Urinary bladder (tissue), 4 donors: ENCODE data around the gene COBL. TPM values are rescaled to one million over a fixed set of nuclear protein-coding genes. Genes with fewer than 3 reads are reported as not detected.

Source experiments
- DNase-seq: peaks from one replicate; pipeline ENCODE4 v3.0.0-alpha.2; 2015; ENCODE audit errors: extremely low spot score
- H3K27ac ChIP-seq: one replicate; pipeline ENCODE4 v1.5.1; 2013; ENCODE audit warnings: low read depth, mild to moderate bottlenecking, moderate library complexity
- H3K36me3 ChIP-seq: one replicate; pipeline ENCODE4 v1.6.1; 2013; ENCODE audit warnings: mild to moderate bottlenecking, moderate library complexity; ENCODE audit not compliant: insufficient read depth
- H3K4me1 ChIP-seq: one replicate; pipeline ENCODE4 v1.6.1; 2013; ENCODE audit warnings: mild to moderate bottlenecking, moderate library complexity; ENCODE audit not compliant: insufficient read depth
- H3K4me3 ChIP-seq: one replicate; pipeline ENCODE4 v1.5.1; 2013; ENCODE audit warnings: low read depth, low read length
- WGBS: extraction: QIAGEN DNeasy Blood & Tissue Kit; methylation state at CpG from one replicate; pipeline ENCODE4 v1.1.7; 2013; 5-methylcytosine and 5-hydroxymethylcytosine counted together
- polyA plus RNA-seq: library from polyadenylated mRNA; stranded (reverse); fragments of 200-250 nt; gene quantifications from one replicate; pipeline ENCODE4 v1.2.3, GENCODE V29; 2013
- total RNA-seq: library from RNA; depleted of rRNA; stranded (reverse); fragments of >200 nt; gene quantifications from one replicate; pipeline ENCODE4 v1.2.3, GENCODE V29; 2014
- donor health status: healthy with polysubstance abuse.
- donor health status: healthy.

Gene COBL
- total and polyA plus RNA-seq, 2 donors, result 1.6 to 3.3 TPM

DNA sequence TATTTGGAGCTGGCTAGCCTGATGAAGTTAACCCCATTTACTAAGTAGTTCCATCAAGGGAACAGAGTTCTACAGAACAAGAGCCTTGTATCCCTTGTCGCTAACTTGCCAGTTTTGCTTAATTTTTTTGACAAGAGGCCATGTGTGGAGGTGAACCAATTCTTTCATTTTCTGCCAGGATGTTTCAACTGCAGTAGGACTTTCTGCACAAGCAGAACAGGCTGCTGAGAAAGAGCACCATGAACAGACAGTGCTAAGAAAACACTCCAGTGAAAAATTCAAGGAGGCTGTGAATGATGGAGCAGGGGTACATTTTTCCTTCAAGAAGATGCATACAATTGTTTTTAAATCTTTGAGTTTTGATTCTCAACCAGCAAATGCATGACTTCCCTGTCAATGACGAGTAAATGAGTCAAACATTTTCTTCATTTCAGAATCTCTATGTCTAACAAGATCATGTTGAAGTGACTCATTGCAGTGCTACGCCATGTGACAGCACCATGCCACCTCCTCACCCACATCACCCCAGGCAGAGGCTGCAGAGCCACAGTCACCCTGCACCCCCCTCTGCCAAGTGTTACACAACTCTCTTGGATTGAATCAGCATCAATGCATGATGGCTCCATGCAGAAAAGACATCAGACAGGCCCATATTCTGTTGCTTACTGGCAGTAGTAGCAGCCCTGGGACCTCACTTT lies 193.1 kb downstream of the COBL start:
- DNase-seq, result no peak
- no peak overlapping the region for H3K27ac ChIP-seq
- H3K36me3 ChIP-seq, result no peaks in the 10 kb centered on the region
- WGBS, result 82% methylated on average over 3 of the region's 3 CpGs
- H3K4me3 ChIP-seq, result no peak overlapping the region
- H3K4me1 ChIP-seq, result no peaks in the 10 kb centered on the region

DNA sequence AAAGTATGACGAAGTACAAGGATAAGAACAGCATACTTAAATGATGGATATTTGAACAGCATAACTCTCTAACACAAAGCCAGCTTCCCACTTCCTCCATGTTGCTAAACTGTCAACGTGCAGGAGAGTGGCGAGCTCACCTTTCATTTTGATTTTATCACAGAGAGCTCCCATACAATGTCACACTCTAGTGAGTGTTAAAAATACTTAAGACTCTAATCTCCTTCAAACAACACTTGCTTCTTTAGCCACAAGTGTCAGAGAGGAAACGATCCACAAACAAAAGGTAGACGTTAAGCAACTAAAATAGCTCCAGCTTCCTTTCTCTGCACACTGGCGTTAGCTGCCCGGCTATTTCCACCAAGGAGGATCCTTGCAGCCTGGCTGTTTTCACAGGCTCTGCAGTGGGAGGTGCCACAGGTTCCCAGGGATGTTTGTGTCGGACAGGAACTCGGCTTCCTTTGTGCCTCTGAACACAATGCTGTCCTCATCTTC lies 194.6 kb downstream of the COBL start:
- WGBS, result 21% methylated on average over 9 of the region's 9 CpGs
- no peak for DNase-seq
- no peaks in the 10 kb centered on the region for H3K4me1 ChIP-seq
- H3K4me3 ChIP-seq, result no peak overlapping the region
- no peak overlapping the region for H3K27ac ChIP-seq
- no peaks in the 10 kb centered on the region for H3K36me3 ChIP-seq

DNA sequence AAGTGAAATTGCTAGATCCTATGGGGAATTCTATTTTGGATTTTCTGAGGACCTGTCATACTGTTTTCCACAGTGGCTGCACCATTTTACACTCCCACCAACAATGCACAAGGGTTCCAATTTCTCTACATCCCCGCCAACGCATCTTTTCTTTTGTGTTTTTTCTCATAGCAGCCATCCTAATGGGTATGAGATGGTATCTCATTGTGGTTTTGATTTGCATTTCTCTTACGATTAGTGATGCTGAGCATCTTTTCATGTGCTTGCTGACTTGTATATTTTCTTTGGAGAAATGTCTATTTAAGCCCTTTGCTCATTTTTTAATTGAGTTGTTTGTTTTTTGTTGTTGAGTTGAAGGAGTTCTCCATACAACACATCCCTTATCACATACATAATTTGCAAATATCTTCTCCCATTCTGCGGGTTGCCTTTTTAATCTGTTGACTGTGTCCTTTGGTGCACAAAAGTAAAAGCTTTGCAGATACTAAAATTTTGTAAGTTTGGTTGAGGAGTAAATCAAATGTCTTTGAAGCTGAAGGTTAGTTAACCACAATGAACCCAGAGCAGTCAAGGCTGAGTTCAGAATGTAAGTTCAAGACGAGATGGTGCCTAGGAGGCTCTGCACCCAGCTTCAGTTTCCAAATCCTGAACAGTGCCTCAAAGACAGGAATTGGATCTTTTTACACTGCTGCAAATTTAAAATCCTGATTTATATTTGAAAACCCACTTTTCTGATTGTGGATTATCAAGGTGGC lies 195.4 kb downstream of the COBL start:
- 85% methylated on average over 5 of the region's 5 CpGs for WGBS
- no peak for DNase-seq
- Histone ChIP-seq H3K4me1 (no peaks in the 10 kb centered on the region), H3K27ac (no peak overlapping the region), H3K36me3 (no peaks in the 10 kb centered on the region), H3K4me3 (no peak overlapping the region)

DNA sequence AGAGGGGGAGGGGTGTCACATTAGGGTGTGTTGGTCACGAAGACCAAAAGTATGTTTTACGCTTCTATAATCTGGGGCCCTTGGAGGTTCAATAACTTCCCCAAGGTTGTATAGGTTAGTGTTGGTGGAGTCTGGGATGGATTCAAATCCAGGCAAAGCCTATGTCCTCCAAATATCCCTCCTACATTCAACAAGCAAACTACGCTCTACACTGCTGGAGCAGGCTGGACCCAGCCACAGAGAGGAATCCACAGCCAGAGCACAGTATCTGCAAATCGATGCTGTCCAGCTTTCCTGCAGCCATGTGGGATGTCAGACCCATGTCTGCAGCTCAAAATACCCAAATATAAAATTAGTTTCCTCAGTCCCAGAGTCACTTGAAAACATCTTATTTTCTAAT lies 198.0 kb downstream of the COBL start:
- H3K4me3 ChIP-seq, result no peak overlapping the region
- DNase-seq, result no peak
- H3K4me1 ChIP-seq, result no peaks in the 10 kb centered on the region
- H3K27ac ChIP-seq, result no peak overlapping the region
- WGBS, result 80% methylated on average over 4 of the region's 4 CpGs
- no peaks in the 10 kb centered on the region for H3K36me3 ChIP-seq

DNA sequence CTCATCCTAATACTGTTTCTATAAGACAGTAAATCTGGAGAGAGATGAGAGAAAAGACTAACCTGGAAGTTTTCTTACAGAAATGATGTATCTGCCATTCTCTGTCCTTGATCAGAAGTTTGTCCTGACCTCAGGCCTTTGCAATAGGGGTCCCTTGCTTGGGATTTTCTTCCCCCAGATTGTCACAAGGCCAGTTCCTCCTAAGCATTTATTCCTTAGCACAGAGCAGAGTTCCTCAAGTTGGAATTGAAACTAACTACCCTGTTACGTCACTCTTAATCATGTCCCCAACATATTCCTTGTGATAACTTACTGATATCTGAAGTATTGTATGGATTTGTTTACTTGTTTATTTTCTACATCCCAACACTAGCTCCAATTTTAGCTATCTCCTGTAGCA lies 202.1 kb downstream of the COBL start:
- Histone ChIP-seq H3K4me3 (no peak overlapping the region), H3K4me1 (no peaks in the 10 kb centered on the region), H3K27ac (no peak overlapping the region), H3K36me3 (no peaks in the 10 kb centered on the region)
- 90% methylated on average over 1 of the region's 1 CpG for WGBS
- no peak for DNase-seq

DNA sequence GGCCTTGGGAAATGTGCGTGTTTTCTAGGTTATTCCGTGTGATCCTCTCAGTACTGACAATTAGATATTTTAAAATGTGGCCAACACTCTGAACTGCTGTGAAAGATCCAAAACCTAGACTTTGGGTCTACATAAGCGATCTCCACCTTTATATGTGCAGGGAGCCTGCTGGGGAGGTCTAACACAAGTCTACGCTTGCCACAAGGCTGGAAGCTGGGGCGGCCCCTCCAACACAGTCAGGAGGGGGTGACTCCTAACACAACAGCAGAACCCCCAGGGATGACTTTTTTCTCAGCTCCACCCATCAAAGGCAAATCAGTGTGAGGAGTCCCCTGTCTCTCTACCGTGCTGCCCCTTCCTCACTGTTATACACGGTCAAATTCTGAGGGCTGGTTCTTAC lies 202.6 kb downstream of the COBL start:
- 90% methylated on average over 7 of the region's 7 CpGs for WGBS
- Histone ChIP-seq H3K36me3 (no peaks in the 10 kb centered on the region), H3K4me1 (no peaks in the 10 kb centered on the region), H3K4me3 (no peak overlapping the region), H3K27ac (no peak overlapping the region)
- no peak for DNase-seq

DNA sequence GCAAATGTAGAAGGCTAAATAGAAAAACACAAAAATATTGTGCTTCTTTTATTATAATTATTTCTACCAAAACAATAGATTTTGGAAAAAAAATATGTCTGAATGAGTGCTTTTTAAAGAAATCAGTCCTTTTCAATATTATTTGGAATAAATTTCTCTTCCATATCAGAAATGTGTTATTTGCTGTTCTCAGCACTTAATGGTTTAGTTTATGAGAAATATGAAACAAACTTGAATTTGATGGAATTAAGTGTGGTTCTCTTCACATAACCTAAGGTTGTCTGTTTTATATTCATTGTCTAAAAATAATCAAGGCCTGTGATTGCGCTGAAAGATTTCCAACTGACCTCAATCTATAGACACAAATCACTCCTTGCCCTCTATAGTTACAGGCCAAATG lies 203.0 kb downstream of the COBL start:
- Histone ChIP-seq H3K27ac (no peak overlapping the region), H3K4me1 (no peaks in the 10 kb centered on the region), H3K4me3 (no peak overlapping the region), H3K36me3 (no peaks in the 10 kb centered on the region)
- WGBS, result 89% methylated on average over 1 of the region's 1 CpG
- DNase-seq, result no peak

DNA sequence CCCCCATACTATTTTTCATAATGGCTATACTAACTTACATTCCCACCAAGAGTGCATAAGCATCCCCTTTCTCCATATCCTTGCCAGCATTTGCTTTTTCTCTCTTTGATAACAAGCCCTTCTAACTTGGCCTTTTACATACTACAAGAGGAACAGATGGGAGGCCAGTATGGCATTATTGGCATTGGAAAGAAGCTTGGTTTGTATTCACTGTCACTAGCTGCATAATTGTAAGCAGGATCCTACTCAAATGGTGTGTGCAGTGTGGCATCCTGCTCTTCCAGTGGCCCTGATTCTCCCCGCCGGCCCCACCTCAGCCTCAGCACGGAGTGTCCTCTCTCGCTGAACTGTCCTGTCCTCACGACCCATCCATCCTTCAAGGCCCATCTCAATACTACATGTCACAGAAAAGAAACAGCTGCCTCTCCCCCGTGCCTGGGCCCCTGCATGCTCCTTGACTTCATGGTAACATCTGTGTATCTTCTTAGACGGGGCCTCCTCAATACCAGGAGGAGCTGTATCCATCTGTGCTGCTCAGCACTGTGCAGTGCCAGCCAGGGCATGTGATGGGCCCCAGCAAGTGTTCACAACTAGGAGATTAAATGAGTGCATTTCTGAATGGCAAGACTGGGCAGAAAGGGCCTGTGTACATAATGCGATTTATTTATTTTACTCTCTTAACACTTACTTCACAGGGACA lies 205.2 kb downstream of the COBL start:
- WGBS, result 84% methylated on average over 8 of the region's 8 CpGs
- Histone ChIP-seq H3K27ac (no peak overlapping the region), H3K4me3 (no peak overlapping the region), H3K4me1 (no peaks in the 10 kb centered on the region), H3K36me3 (no peaks in the 10 kb centered on the region)
- no peak for DNase-seq

DNA sequence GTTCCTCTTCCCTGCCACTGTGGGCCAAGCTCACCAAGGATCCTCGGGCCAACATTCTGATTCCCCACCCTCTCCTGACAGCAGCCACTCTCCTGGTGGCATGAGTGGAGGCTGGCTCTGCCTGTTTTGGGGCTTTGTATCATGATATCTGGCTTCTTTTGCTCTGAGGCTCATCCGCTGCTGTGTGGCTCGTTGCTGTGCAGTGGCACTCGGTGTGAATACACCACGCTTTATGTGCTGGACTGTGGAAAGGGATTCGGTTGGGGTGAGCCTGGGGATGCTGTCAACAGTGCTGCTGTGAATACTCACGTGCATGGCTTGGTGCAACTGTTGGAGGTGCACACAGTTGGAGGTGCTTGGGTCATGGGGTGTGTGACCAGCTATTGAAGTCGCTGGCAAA lies 208.5 kb downstream of the COBL start:
- WGBS, result 77% methylated on average over 8 of the region's 8 CpGs
- Histone ChIP-seq H3K4me3 (no peak overlapping the region), H3K4me1 (no peaks in the 10 kb centered on the region), H3K27ac (no peak overlapping the region), H3K36me3 (no peaks in the 10 kb centered on the region)
- DNase-seq, result no peak

DNA sequence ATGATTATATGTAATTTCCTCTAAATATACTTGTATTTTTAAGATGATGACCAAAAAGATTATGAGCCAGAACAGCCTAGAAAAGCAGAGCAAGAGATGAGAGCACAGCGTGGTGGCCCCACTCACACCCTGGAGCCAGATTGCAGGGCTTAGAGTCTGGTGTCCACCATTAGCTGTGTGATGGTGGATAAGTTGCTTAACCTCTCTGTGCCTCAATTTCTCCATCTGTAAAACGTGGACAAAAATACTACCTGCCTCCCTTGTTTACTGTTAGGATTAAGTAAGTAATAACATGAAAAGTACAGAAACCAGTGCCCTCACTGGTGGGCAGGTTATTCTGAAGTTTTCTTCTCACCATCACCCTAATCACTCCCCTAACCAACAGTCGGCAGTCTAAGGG lies 212.3 kb downstream of the COBL start:
- DNase-seq, result no peak
- Histone ChIP-seq H3K27ac (no peak overlapping the region), H3K4me3 (no peak overlapping the region), H3K4me1 (no peaks in the 10 kb centered on the region), H3K36me3 (no peaks in the 10 kb centered on the region)
- 69% methylated on average over 3 of the region's 3 CpGs for WGBS

DNA sequence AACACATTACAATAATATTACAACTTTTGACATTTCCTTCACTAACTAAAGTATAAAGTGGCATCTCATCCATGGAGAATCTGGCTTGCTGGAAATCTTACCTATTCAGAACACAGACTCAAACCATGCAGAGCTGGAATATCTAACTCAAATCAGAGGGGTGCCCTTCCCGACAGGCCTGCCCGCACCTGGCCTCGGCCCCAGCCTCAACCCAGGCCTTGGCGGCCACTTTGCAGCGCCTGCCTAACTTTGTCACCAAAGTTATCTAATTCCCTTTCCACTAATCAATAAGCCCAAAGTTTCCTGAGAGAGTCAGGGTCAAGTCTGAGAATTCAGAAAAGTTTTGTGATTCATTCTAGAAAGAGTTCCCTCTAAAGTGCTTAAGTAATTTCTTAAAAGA lies 212.9 kb downstream of the COBL start:
- WGBS, result 96% methylated on average over 5 of the region's 5 CpGs
- Histone ChIP-seq H3K4me1 (no peaks in the 10 kb centered on the region), H3K27ac (no peak overlapping the region), H3K4me3 (no peak overlapping the region), H3K36me3 (no peaks in the 10 kb centered on the region)
- no peak for DNase-seq

DNA sequence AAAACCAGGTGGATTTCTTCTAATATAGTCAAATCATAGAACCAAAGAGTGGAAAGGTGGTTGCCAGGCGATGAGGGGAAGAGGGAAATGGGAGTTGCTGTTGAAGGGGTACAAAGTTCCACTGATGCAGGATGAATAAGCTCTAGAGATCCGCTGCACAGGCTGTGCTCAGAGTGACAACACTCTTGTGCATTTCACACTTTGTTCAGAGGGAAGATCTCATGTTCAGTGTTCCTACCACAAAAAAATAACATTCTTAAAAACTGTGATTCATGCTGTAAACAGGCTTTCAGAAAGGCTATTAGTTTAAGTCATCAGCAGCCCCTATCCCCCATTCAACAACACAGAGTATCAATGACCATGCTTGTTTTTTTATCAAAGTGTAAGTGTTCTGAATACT lies 213.8 kb downstream of the COBL start:
- Histone ChIP-seq H3K4me3 (no peak overlapping the region), H3K36me3 (no peaks in the 10 kb centered on the region), H3K27ac (no peak overlapping the region), H3K4me1 (no peaks in the 10 kb centered on the region)
- WGBS, result 94% methylated on average over 2 of the region's 2 CpGs
- DNase-seq, result no peak

DNA sequence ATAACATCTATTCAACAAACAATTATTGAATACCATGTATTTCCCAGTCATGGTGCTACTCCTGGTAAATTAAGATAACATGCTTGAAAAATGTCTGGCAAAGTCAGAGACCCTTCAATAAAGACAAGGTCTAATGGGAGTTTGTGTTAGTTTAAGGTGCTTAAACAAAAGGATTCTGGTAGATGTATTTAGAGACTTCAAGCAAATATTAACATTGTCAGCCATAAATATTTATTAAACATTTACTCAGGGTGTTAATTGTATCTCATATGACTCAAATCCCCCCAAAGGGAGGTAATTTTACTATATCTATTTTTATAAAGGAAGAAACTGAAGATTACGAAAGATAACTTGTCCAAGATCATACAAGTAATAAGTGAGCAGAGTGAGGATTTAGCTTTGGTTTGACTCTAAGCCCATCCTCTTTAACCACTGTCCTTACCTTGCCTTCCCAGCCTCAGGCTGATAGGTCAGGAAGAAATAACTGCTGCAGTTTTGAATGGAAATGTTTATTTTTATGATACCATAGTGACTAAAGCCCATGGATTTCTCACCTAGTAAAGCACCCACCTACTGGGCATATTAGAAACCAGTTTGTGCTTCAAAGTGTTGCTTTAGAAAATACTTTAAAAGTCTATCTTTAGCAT lies 215.4 kb downstream of the COBL start:
- no peak overlapping the region for H3K27ac ChIP-seq
- no peaks in the 10 kb centered on the region for H3K36me3 ChIP-seq
- DNase-seq, result no peak
- WGBS, result 89% methylated on average over 1 of the region's 1 CpG
- H3K4me3 ChIP-seq, result no peak overlapping the region
- H3K4me1 ChIP-seq, result no peaks in the 10 kb centered on the region
